ENCODE results near the gene CD81.

Gene CD81

DNA sequence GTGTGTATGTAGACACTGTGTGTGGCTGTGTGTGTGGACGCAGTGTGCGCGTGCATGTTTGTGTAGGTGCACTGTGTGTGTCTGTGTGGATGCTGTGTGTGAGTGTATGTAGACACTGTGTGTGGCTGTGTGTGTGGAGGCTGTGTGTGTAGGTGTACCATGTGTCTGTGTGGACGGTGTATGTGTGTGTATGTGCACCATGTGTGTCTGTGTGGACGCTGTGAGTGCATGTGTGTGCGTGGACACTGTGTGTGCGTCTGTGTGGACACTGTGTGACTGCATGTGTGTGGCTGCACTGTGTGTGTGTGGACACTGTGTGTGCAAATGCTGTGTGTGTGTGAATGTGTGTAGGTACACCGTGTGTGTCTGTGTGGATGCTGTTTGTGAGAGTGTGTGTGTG, 56.9 kb downstream of the CD81 start:
- Histone ChIP-seq H3K79me2 (ENCODE audit: insufficient read depth, low read length) (no peaks in the 10 kb centered on the region), H3F3A (ENCODE audit: low read depth) (no peaks in the 10 kb centered on the region), H3K9me3 (ENCODE audit: insufficient read depth, low read depth, low read length) (no peaks in the 10 kb centered on the region), H4K20me1 (ENCODE audit: insufficient read depth, low read length, poor library complexity, severe bottlenecking) (no peaks in the 10 kb centered on the region), H3K9ac (ENCODE audit: low read depth, low read length, poor library complexity, severe bottlenecking) (no peak overlapping the region), H3K9me2 (replicated peaks; ENCODE audit: low read depth, low read length) (no peaks in the 10 kb centered on the region), H3K4me2 (ENCODE audit: low read depth, low read length, poor library complexity, severe bottlenecking) (no peak overlapping the region), H3K4me3 (ENCODE audit: low read length, poor library complexity, severe bottlenecking) (no peak overlapping the region), H3K36me3 (ENCODE audit: insufficient read depth, low read length) (no peaks in the 10 kb centered on the region), H3K27me3 (ENCODE audit: insufficient read depth, low read length, poor library complexity, severe bottlenecking) (no peaks in the 10 kb centered on the region), H3K4me1 (ENCODE audit: insufficient read depth, low read length, poor library complexity, severe bottlenecking) (no peaks in the 10 kb centered on the region), H2AFZ (ENCODE audit: low read length) (no peak overlapping the region)
- TF ChIP-seq EZH2phosphoT487 (IDR thresholded peaks at IDR 0.05; ENCODE audit: borderline replicate concordance) = no peak
- TF ChIP-seq, protein P1, sequence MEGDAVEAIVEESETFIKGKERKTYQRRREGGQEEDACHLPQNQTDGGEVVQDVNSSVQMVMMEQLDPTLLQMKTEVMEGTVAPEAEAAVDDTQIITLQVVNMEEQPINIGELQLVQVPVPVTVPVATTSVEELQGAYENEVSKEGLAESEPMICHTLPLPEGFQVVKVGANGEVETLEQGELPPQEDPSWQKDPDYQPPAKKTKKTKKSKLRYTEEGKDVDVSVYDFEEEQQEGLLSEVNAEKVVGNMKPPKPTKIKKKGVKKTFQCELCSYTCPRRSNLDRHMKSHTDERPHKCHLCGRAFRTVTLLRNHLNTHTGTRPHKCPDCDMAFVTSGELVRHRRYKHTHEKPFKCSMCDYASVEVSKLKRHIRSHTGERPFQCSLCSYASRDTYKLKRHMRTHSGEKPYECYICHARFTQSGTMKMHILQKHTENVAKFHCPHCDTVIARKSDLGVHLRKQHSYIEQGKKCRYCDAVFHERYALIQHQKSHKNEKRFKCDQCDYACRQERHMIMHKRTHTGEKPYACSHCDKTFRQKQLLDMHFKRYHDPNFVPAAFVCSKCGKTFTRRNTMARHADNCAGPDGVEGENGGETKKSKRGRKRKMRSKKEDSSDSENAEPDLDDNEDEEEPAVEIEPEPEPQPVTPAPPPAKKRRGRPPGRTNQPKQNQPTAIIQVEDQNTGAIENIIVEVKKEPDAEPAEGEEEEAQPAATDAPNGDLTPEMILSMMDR (conservative IDR thresholded peaks at IDR 0.05; ENCODE audit: low read length) = no peak

DNA sequence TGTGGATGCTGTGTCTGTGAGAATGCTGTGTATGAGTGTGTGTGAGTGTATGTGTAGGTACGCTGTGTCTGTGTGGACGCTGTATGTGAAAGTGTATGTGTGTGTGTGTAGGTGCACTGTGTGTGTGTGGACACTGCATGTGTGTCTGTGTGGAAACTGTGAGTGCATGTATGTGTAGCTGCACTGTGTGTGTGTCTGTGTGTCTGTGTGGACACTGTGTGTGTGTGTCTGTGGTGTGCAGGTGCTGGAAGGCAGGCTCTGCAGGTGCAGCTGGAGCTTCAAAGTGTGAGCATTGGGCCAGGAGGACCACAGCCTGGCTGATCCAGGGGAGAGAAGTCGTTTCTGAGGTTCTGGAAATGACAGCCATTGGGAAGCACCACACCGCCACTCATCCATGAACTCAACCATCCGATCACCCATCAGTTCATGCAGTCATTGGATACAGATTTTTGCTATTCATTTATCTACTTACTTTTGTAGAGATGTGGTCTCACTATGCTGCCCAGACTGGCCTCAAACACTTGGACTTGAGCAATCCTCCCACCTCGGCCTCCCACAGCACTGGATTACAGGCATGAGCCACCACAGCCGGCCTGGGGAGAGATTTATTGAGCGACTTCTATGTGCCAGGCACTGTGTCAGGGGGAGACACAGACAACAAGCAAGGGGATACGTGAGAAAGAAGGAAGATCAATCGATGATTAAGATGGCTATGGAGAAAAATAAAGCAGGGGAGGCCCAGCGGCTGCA, 57.6 kb downstream of the CD81 start:
- H3K27me3 ChIP-seq (ENCODE audit: insufficient read depth, low read length, poor library complexity, severe bottlenecking) = no peaks in the 10 kb centered on the region
- no peak for TF ChIP-seq EZH2phosphoT487 (IDR thresholded peaks at IDR 0.05; ENCODE audit: borderline replicate concordance)
- TF ChIP-seq, protein P1 (conservative IDR thresholded peaks at IDR 0.05; ENCODE audit: low read length) = no peak
- H3K9me2 ChIP-seq (replicated peaks; ENCODE audit: low read depth, low read length) = no peaks in the 10 kb centered on the region
- H4K20me1 ChIP-seq (ENCODE audit: insufficient read depth, low read length, poor library complexity, severe bottlenecking) = no peaks in the 10 kb centered on the region
- no peaks in the 10 kb centered on the region for H3K9me3 ChIP-seq (ENCODE audit: insufficient read depth, low read depth, low read length)
- H3K4me3 ChIP-seq (ENCODE audit: low read length, poor library complexity, severe bottlenecking) = no peak overlapping the region
- H3K4me1 ChIP-seq (ENCODE audit: insufficient read depth, low read length, poor library complexity, severe bottlenecking) = no peaks in the 10 kb centered on the region
- H3K79me2 ChIP-seq (ENCODE audit: insufficient read depth, low read length) = no peaks in the 10 kb centered on the region
- no peak overlapping the region for H3K9ac ChIP-seq (ENCODE audit: low read depth, low read length, poor library complexity, severe bottlenecking)
- H3F3A ChIP-seq (ENCODE audit: low read depth) = no peaks in the 10 kb centered on the region
- no peaks in the 10 kb centered on the region for H3K36me3 ChIP-seq (ENCODE audit: insufficient read depth, low read length)
- no peak overlapping the region for H2AFZ ChIP-seq (ENCODE audit: low read length)
- no peak overlapping the region for H3K4me2 ChIP-seq (ENCODE audit: low read depth, low read length, poor library complexity, severe bottlenecking)

DNA sequence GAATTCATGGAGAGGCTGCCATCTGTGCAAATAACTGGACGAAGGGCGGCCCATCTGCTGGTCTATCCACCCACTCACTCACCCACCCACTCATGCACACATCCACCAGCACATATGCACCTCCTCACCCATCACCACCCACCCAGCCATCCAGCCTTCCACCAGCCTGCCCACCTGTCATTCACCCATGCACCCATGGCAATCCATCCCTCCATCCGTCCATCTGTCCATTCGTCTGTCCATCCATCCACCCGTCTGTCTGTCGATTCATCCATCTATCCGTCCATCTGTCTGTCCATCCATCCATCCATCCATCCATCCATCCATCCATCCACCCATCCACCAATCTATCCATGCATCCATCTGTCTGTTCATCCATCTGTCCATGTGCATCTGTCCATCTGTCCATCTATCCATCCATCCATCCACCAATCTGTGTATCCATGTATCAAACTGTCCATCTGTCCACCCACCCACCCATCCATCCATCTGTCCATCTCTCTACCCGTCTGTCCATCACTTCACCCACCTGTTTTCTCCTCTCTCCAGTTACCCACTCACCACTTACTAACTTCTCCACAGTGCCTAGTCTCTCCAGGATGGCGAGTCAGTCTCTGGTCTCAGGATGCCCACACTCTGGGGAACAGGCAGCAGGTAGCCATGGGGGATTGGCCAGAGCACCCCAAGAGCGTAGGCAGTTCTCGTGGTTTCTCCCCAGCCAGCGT, 58.3 kb downstream of the CD81 start:
- H2AFZ ChIP-seq (ENCODE audit: low read length) = no peak overlapping the region
- H3K4me2 ChIP-seq (ENCODE audit: low read depth, low read length, poor library complexity, severe bottlenecking) = no peak overlapping the region
- no peak overlapping the region for H3K4me3 ChIP-seq (ENCODE audit: low read length, poor library complexity, severe bottlenecking)
- H3K9ac ChIP-seq (ENCODE audit: low read depth, low read length, poor library complexity, severe bottlenecking) = no peak overlapping the region
- H3K27me3 ChIP-seq (ENCODE audit: insufficient read depth, low read length, poor library complexity, severe bottlenecking) = no peaks in the 10 kb centered on the region
- no peaks in the 10 kb centered on the region for H3K36me3 ChIP-seq (ENCODE audit: insufficient read depth, low read length)
- no peaks in the 10 kb centered on the region for H3K9me2 ChIP-seq (replicated peaks; ENCODE audit: low read depth, low read length)
- no peaks in the 10 kb centered on the region for H3K79me2 ChIP-seq (ENCODE audit: insufficient read depth, low read length)
- H3F3A ChIP-seq (ENCODE audit: low read depth) = no peaks in the 10 kb centered on the region
- no peaks in the 10 kb centered on the region for H3K9me3 ChIP-seq (ENCODE audit: insufficient read depth, low read depth, low read length)
- no peak for TF ChIP-seq EZH2phosphoT487 (IDR thresholded peaks at IDR 0.05; ENCODE audit: borderline replicate concordance)
- TF ChIP-seq, protein P1 (conservative IDR thresholded peaks at IDR 0.05; ENCODE audit: low read length) = no peak
- H3K4me1 ChIP-seq (ENCODE audit: insufficient read depth, low read length, poor library complexity, severe bottlenecking) = no peaks in the 10 kb centered on the region
- no peaks in the 10 kb centered on the region for H4K20me1 ChIP-seq (ENCODE audit: insufficient read depth, low read length, poor library complexity, severe bottlenecking)

Data from Loucy (cell line).